Fibroblast of peridontal ligament (primary cell): ENCODE data around the gene PLAA.

Experiments
- DNase-seq: peaks from one replicate; pipeline ENCODE4 v3.0.0-alpha.2; 2010; ENCODE audit errors: extremely low read depth

Gene PLAA

GRCh38 chr9:26946753-26947727 is at the start of gene PLAA:
Gene PLAA, minus strand, starts transcription at chr9:26947242. Its CDS starts 197 bp downstream, at chr9:26947045.
- DNase-seq = peak; percentile 86

GRCh38 chr9:26995810-26996209 is 48.8 kb upstream of the PLAA start:
- no peak for DNase-seq

- no peak for DNase-seq
Measured at GRCh38 chr9:26983340-26983739, 36.3 kb upstream of the PLAA start.

GRCh38 chr9:26975728-26976707 is 29.0 kb upstream of the PLAA start:
- DNase-seq = peak; percentile 75

GRCh38 chr9:26974927-26975326 is 27.9 kb upstream of the PLAA start:
- DNase-seq = no peak

GRCh38 chr9:26973989-26974388 is 26.9 kb upstream of the PLAA start:
- no peak for DNase-seq

GRCh38 chr9:26971721-26972120 is 24.7 kb upstream of the PLAA start:
- DNase-seq = no peak

GRCh38 chr9:26956860-26957233 is 9.8 kb upstream of the PLAA start:
- DNase-seq = no peak

- peak; percentile 98 for DNase-seq
Measured at GRCh38 chr9:26955921-26956859, 9.1 kb upstream of the PLAA start, which contains the start of gene IFT74. Gene IFT74, plus strand, starts transcription at chr9:26956412. Its CDS starts 5,556 bp downstream, at chr9:26961968.

- no peak for DNase-seq
Measured at GRCh38 chr9:26955222-26955903, 8.3 kb upstream of the PLAA start.

GRCh38 chr9:26954050-26954508 is 7.0 kb upstream of the PLAA start:
- DNase-seq = peak; percentile 45

GRCh38 chr9:26951794-26952193 is 4.8 kb upstream of the PLAA start:
- DNase-seq = no peak

GRCh38 chr9:26950521-26950920 is 3.5 kb upstream of the PLAA start:
- DNase-seq = no peak

- no peak for DNase-seq
Measured at GRCh38 chr9:26949637-26950069, 2.6 kb upstream of the PLAA start.

GRCh38 chr9:26947736-26948135 is 694 bp upstream of the PLAA start:
- no peak for DNase-seq

- peak; percentile 11 for DNase-seq
Measured at GRCh38 chr9:26945591-26945990, 1.5 kb downstream of the PLAA start.

GRCh38 chr9:26940779-26941178 is 6.3 kb downstream of the PLAA start:
- no peak for DNase-seq

- DNase-seq = peak; percentile 27
Measured at GRCh38 chr9:26939955-26940711, 6.9 kb downstream of the PLAA start.

- no peak for DNase-seq
Measured at GRCh38 chr9:26937816-26938371, 9.1 kb downstream of the PLAA start.
